Muscle layer of colon (tissue), 2 donors: ENCODE measurements around the gene TRIP6.
"Not testable (repeated sequence)": the region's sequence is repeated elsewhere in the genome, so short reads cannot be mapped to it uniquely, and the experiment has no call there.

Experiments
- H3K27ac ChIP-seq: one replicate; pipeline ENCODE4 v1.7.0; 2013; ENCODE audit warnings: low read depth, mild to moderate bottlenecking, low read length, moderate library complexity
- H3K27me3 ChIP-seq, 2 donors: one replicate each; pipeline ENCODE4 v1.7.0; 2013; ENCODE audit warnings: low read length in 2 of 2, mild to moderate bottlenecking in 2 of 2; ENCODE audit not compliant: insufficient read depth in 2 of 2, control insufficient read depth in 1 of 2
- H3K36me3 ChIP-seq: one replicate; pipeline ENCODE4 v1.7.0; 2013; ENCODE audit warnings: mild to moderate bottlenecking, low read length; ENCODE audit not compliant: insufficient read depth
- H3K4me1 ChIP-seq: one replicate; pipeline ENCODE4 v1.7.0; 2013; ENCODE audit warnings: mild to moderate bottlenecking, low read length; ENCODE audit not compliant: insufficient read depth
- H3K4me3 ChIP-seq, 2 donors: one replicate each; pipeline ENCODE4 v1.7.0; 2013; ENCODE audit warnings: low read length in 2 of 2, low read depth in 1 of 2, mild to moderate bottlenecking in 1 of 2, moderate library complexity in 1 of 2
- H3K9ac ChIP-seq: one replicate; pipeline ENCODE4 v1.7.0; 2013; ENCODE audit warnings: low read length
- H3K9me3 ChIP-seq: one replicate; pipeline ENCODE4 v1.7.0; 2013; ENCODE audit warnings: mild to moderate bottlenecking, low read length
- donor health status: abdominal sarcoma.
- donor health status: Adenocarcinoma of cecum.

Gene TRIP6

GRCh38 chr7:100910443-100910842 lies 43.3 kb downstream of the TRIP6 start:
- not testable (repeated sequence) for H3K4me1 ChIP-seq, H3K9ac ChIP-seq, H3K27ac ChIP-seq, H3K4me3 ChIP-seq, H3K36me3 ChIP-seq, H3K9me3 ChIP-seq, H3K27me3 ChIP-seq

- no peaks in the 10 kb centered on the region for H3K9me3 ChIP-seq
- H3K9ac ChIP-seq = no peak overlapping the region
- no peak overlapping the region for H3K4me3 ChIP-seq
- H3K4me1 ChIP-seq = no peaks in the 10 kb centered on the region
- no peaks in the 10 kb centered on the region for H3K27me3 ChIP-seq
- no peaks in the 10 kb centered on the region for H3K36me3 ChIP-seq
- no peak overlapping the region for H3K27ac ChIP-seq
These were observed 44.3 kb downstream of the TRIP6 start for GRCh38 chr7:100911484-100911883.

- H3K4me1 ChIP-seq = no peaks in the 10 kb centered on the region
- no peaks in the 10 kb centered on the region for H3K36me3 ChIP-seq
- no peak overlapping the region for H3K27ac ChIP-seq
- H3K27me3 ChIP-seq = no peaks in the 10 kb centered on the region
- no peak overlapping the region for H3K9ac ChIP-seq
- H3K9me3 ChIP-seq = no peaks in the 10 kb centered on the region
- no peak overlapping the region for H3K4me3 ChIP-seq
These were observed 47.2 kb downstream of the TRIP6 start for GRCh38 chr7:100914208-100914878.

- Histone ChIP-seq H3K9me3 (no peaks in the 10 kb centered on the region), H3K27me3 (no peaks in the 10 kb centered on the region), H3K4me3 (no peak overlapping the region), H3K27ac (no peak overlapping the region), H3K9ac (no peak overlapping the region), H3K4me1 (no peaks in the 10 kb centered on the region), H3K36me3 (no peaks in the 10 kb centered on the region)
These were observed 47.8 kb downstream of the TRIP6 start for GRCh38 chr7:100914879-100915447.

GRCh38 chr7:100919335-100919734 lies 52.1 kb downstream of the TRIP6 start:
- H3K9me3 ChIP-seq, H3K4me3 ChIP-seq, H3K9ac ChIP-seq, H3K36me3 ChIP-seq, H3K27me3 ChIP-seq, H3K27ac ChIP-seq, H3K4me1 ChIP-seq: not testable (repeated sequence)

GRCh38 chr7:100919779-100920437 lies 52.7 kb downstream of the TRIP6 start:
- not testable (repeated sequence) for H3K9ac ChIP-seq, H3K4me1 ChIP-seq, H3K4me3 ChIP-seq, H3K36me3 ChIP-seq, H3K9me3 ChIP-seq, H3K27ac ChIP-seq, H3K27me3 ChIP-seq

GRCh38 chr7:100921039-100921438 lies 53.9 kb downstream of the TRIP6 start:
- H3K4me1 ChIP-seq = no peaks in the 10 kb centered on the region
- no peak overlapping the region for H3K4me3 ChIP-seq
- H3K27ac ChIP-seq = no peak overlapping the region
- no peak overlapping the region for H3K9ac ChIP-seq
- no peaks in the 10 kb centered on the region for H3K27me3 ChIP-seq
- no peaks in the 10 kb centered on the region for H3K9me3 ChIP-seq
- no peaks in the 10 kb centered on the region for H3K36me3 ChIP-seq
